Fibroblast of lung (primary cell): Measurements from ENCODE around the gene HBP1. TPM values are rescaled to one million over a fixed set of nuclear protein-coding genes. Genes with fewer than 3 reads are reported as not detected.
"Not testable (repeated sequence)": the region's sequence is repeated elsewhere in the genome, so short reads cannot be mapped to it uniquely, and the experiment has no call there.

Source experiments
- DNase-seq, 2 donors: peaks; one replicate each; pipeline versions ENCODE4 v3.0.0 to v3.0.0-alpha.2; 2010; ENCODE audit warnings: low read depth in 2 of 2
- H2AFZ ChIP-seq: 2 replicates; pipeline ENCODE4 v1.5.1; 2012; ENCODE audit warnings: low read length, control low read depth, inconsistent platforms
- H3K27ac ChIP-seq: 2 replicates; pipeline ENCODE4 v1.5.1; 2011; ENCODE audit warnings: low read length, control low read depth; ENCODE audit not compliant: insufficient read depth
- H3K27me3 ChIP-seq: 2 replicates; pipeline ENCODE4 v1.5.1; 2011; ENCODE audit warnings: mild to moderate bottlenecking, low read length; ENCODE audit not compliant: control insufficient read depth, insufficient read depth
- H3K36me3 ChIP-seq: 2 replicates; pipeline ENCODE4 v1.5.1; 2011; ENCODE audit warnings: low read length; ENCODE audit not compliant: control insufficient read depth, insufficient read depth
- H3K4me1 ChIP-seq: 2 replicates; pipeline ENCODE4 v1.5.1; 2011; ENCODE audit warnings: low read length; ENCODE audit not compliant: control insufficient read depth, insufficient read depth; ENCODE audit errors: extremely low read depth
- H3K4me2 ChIP-seq: 2 replicates; pipeline ENCODE4 v1.5.1; 2011; ENCODE audit warnings: low read length, control low read depth; ENCODE audit not compliant: insufficient read depth; ENCODE audit errors: extremely low read depth
- H3K4me3 ChIP-seq, 4 experiments: fragments of 200-600 bp in 1 of 4; sonication (generic) in 1 of 4; replicated peaks in 1 of 4; 2 replicates each; pipeline ENCODE4 v1.5.1; 2011 to 2016; ENCODE audit warnings: low read length in 4 of 4, low read depth in 3 of 4, mild to moderate bottlenecking in 3 of 4, control low read depth in 2 of 4, inconsistent platforms in 1 of 4, mixed read lengths in 1 of 4; ENCODE audit not compliant: insufficient read depth in 1 of 4; ENCODE audit errors: control extremely low read depth in 1 of 4
- H3K79me2 ChIP-seq: 2 replicates; pipeline ENCODE4 v1.5.1; 2012; ENCODE audit warnings: mild to moderate bottlenecking, low read length, inconsistent platforms; ENCODE audit not compliant: control insufficient read depth, insufficient read depth
- H3K9ac ChIP-seq: 2 replicates; pipeline ENCODE4 v1.5.1; 2011; ENCODE audit warnings: mild to moderate bottlenecking, low read length, control low read depth; ENCODE audit not compliant: insufficient read depth
- H3K9me3 ChIP-seq: 2 replicates; pipeline ENCODE4 v1.5.1; 2012; ENCODE audit warnings: low read depth, low read length; ENCODE audit not compliant: control insufficient read depth, insufficient read depth
- H4K20me1 ChIP-seq: 2 replicates; pipeline ENCODE4 v1.5.1; 2011; ENCODE audit warnings: low read length; ENCODE audit not compliant: control insufficient read depth, insufficient read depth; ENCODE audit errors: extremely low read depth
- CTCF ChIP-seq, 2 donors: IDR thresholded peaks in 1 of 2; conservative IDR thresholded peaks in 1 of 2; 1 replicate in 1 of 2; 2 replicates in 1 of 2; pipeline ENCODE4 v1.5.1; 2011 to 2012; ENCODE audit warnings: low read length in 2 of 2, control low read depth in 1 of 2, inconsistent platforms in 1 of 2, low read depth in 1 of 2, mild to moderate bottlenecking in 1 of 2
- EZH2 ChIP-seq: IDR thresholded peaks from 2 replicates; pipeline ENCODE4 v1.5.1; 2012; ENCODE audit warnings: low read length, control low read depth, mild to moderate bottlenecking; ENCODE audit errors: missing control alignments
- polyA plus RNA-seq, 2 donors: library from polyadenylated mRNA; depleted of rRNA in 1 of 2; stranded (reverse) in 1 of 2; unstranded in 1 of 2; fragments of >200 nt; gene quantifications; 2 replicates each; pipeline ENCODE4 v1.2.1, GENCODE V29; 2011 to 2012; ENCODE audit warnings: missing spikeins in 1 of 2
- total RNA-seq: library from RNA; depleted of rRNA; stranded (reverse); fragments of >200 nt; gene quantifications from 2 replicates; pipeline ENCODE4 v1.2.1, GENCODE V29; 2014

The HBP1 gene
- total and polyA plus RNA-seq, 2 donors (not counting 1 experiment from before 2014, with no cell fraction given), result 72.9 to 122 TPM

GRCh38 chr7:107242267-107242666 is 73.5 kb downstream of the HBP1 start:
- H2AFZ ChIP-seq, result no peak overlapping the region
- no peak for TF ChIP-seq EZH2
- no peak for TF ChIP-seq CTCF (conservative IDR thresholded peaks at IDR 0.05 in 1 of 2, IDR thresholded peaks at IDR 0.05 in 1 of 2; ENCODE audit: low read depth in 1 of 2, low read length in 2 of 2)
- H3K4me3 ChIP-seq, result no peak overlapping the region
- no peaks in the 10 kb centered on the region for H3K79me2 ChIP-seq
- H3K27me3 ChIP-seq, result no peaks in the 10 kb centered on the region
- no peaks in the 10 kb centered on the region for H3K4me1 ChIP-seq
- no peaks in the 10 kb centered on the region for H3K36me3 ChIP-seq
- no peak for DNase-seq
- no peak overlapping the region for H3K9ac ChIP-seq
- no peaks in the 10 kb centered on the region for H3K9me3 ChIP-seq
- no peak overlapping the region for H3K4me2 ChIP-seq
- H4K20me1 ChIP-seq, result no peaks in the 10 kb centered on the region
- no peak overlapping the region for H3K27ac ChIP-seq

GRCh38 chr7:107244613-107245012 is 75.8 kb downstream of the HBP1 start:
- Histone ChIP-seq H3K36me3 (no peaks in the 10 kb centered on the region), H3K79me2 (no peaks in the 10 kb centered on the region), H3K9ac (no peak overlapping the region), H3K27me3 (no peaks in the 10 kb centered on the region), H3K4me2 (no peak overlapping the region), H3K4me3 (no peak overlapping the region), H2AFZ (no peak overlapping the region), H3K4me1 (no peaks in the 10 kb centered on the region), H4K20me1 (no peaks in the 10 kb centered on the region), H3K9me3 (no peaks in the 10 kb centered on the region), H3K27ac (no peak overlapping the region)
- TF ChIP-seq CTCF (conservative IDR thresholded peaks at IDR 0.05 in 1 of 2, IDR thresholded peaks at IDR 0.05 in 1 of 2; ENCODE audit: low read depth in 1 of 2, low read length in 2 of 2) (no peak), EZH2 (no peak)
- DNase-seq, result no peak

- not testable (repeated sequence) for H3K27ac ChIP-seq, H3K79me2 ChIP-seq, H4K20me1 ChIP-seq, H2AFZ ChIP-seq, H3K4me1 ChIP-seq, H3K9ac ChIP-seq, H3K27me3 ChIP-seq, H3K4me3 ChIP-seq, H3K9me3 ChIP-seq, H3K4me2 ChIP-seq, DNase-seq, H3K36me3 ChIP-seq
Measured at GRCh38 chr7:107246836-107247235, 78.0 kb downstream of the HBP1 start.
